ENCODE results near the gene LRRC8B.
A peak's percentile ranks its signal among the peaks of the same experiment; 100 is the strongest.

Gene LRRC8B

DNA sequence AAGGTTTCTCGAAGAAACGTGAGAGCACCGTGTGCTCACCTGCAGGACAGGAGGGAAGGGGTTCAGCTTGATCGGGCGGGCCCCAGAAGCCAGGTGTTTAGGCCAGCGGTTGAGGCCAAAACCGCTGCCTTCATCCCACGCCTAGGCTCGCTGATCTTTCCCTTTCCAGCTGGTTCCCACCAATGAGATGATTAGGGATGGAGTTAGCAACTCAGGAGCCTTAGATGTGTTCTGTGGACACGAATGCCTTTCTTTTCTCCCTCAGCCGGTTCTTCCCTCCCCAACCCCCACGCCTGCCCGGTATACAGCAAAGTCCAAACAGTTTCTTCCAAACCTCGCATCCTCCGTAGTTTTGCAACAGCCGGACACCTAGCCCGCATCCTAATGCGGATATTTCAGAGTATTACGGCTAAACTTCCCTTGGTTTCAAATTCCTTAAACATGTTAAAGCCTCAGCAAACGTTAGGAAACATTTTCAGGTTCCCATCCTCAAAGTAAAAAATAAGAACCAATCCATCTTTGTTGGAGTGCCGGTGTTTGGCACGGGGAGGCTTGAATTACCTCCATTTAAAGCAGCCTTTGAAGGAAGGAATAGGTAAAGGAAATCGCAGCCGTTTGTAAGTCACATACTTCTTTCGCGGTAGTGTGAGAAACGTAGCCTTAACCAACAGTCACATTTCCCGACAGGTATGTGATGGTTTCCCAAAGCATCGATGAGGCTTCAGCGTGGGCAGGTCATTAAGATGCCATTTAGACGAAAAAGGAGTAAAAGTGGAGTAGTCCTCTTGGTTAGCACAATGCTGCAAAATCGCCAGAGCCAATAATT is 109.4 kb downstream of the LRRC8B start:
- H2BK5ac ChIP-seq (ENCODE audit: low read length): peak overlapping the region; percentile 42
- no peak overlapping the region for H3K23ac ChIP-seq (ENCODE audit: low read depth, low read length, poor library complexity)
- H2BK120ac ChIP-seq (ENCODE audit: low read depth, low read length): no peak overlapping the region
- H4K91ac ChIP-seq (ENCODE audit: low read depth, low read length, poor library complexity): no peak overlapping the region
- H3K79me1 ChIP-seq (ENCODE audit: low read depth, low read length): no peaks in the 10 kb centered on the region
- no CpG with 5 or more reads among the region's 32 CpGs for WGBS, 2 donors (ENCODE audit: extremely low coverage in 2 of 2, insufficient read length in 2 of 2, insufficient replicate concordance in 1 of 2)
- peak; percentile 6 for DNase-seq (ENCODE audit: low spot score)
- H3K14ac ChIP-seq (ENCODE audit: low read length): no peak overlapping the region
- no peak overlapping the region for H4K8ac ChIP-seq (ENCODE audit: low read depth, low read length)
- peak overlapping the region; percentile 99 for H2AFZ ChIP-seq (ENCODE audit: low read length)
- H2BK15ac ChIP-seq (ENCODE audit: low read length): no peak overlapping the region
- no peaks in the 10 kb centered on the region for H3K9me3 ChIP-seq (replicated peaks in 1 of 2; ENCODE audit: control insufficient read depth in 2 of 2, insufficient read depth in 1 of 2, low read depth in 1 of 2, low read length in 2 of 2)
- H3K36me3 ChIP-seq (replicated peaks in 1 of 2; ENCODE audit: control insufficient read depth in 2 of 2, insufficient read depth in 2 of 2, low read length in 2 of 2): no peaks in the 10 kb centered on the region
- no peak overlapping the region for H3K4ac ChIP-seq (ENCODE audit: low read length)
- H3K4me3 ChIP-seq (ENCODE audit: low read length in 2 of 2): peak overlapping the region; percentile 80 to 95
- no peak overlapping the region for H3K27ac ChIP-seq (replicated peaks; ENCODE audit: low read length)
- peak overlapping the region; percentile 95 for H3K4me2 ChIP-seq (ENCODE audit: insufficient read depth, low read length, poor library complexity, severe bottlenecking)
- H3K18ac ChIP-seq (ENCODE audit: low read length): peak overlapping the region; percentile 68
- peak overlapping the region; percentile 79 for H3K9ac ChIP-seq (ENCODE audit: low read depth, low read length, poor library complexity)
- H3K27me3 ChIP-seq (ENCODE audit: control insufficient read depth in 3 of 3, insufficient read depth in 3 of 3, low read depth in 1 of 3, low read length in 3 of 3): peaks cover 0 to 29% (median 8%) of the 10 kb centered on the region in 3 experiments
- H2BK12ac ChIP-seq (ENCODE audit: low read length): no peak overlapping the region
- H2AK5ac ChIP-seq (ENCODE audit: low read depth, low read length): no peak overlapping the region
- peaks cover 8% of the 10 kb centered on the region in 2 donors for H3K4me1 ChIP-seq (ENCODE audit: control insufficient read depth in 2 of 2, insufficient read depth in 1 of 2, low read depth in 1 of 2, low read length in 2 of 2)

DNA sequence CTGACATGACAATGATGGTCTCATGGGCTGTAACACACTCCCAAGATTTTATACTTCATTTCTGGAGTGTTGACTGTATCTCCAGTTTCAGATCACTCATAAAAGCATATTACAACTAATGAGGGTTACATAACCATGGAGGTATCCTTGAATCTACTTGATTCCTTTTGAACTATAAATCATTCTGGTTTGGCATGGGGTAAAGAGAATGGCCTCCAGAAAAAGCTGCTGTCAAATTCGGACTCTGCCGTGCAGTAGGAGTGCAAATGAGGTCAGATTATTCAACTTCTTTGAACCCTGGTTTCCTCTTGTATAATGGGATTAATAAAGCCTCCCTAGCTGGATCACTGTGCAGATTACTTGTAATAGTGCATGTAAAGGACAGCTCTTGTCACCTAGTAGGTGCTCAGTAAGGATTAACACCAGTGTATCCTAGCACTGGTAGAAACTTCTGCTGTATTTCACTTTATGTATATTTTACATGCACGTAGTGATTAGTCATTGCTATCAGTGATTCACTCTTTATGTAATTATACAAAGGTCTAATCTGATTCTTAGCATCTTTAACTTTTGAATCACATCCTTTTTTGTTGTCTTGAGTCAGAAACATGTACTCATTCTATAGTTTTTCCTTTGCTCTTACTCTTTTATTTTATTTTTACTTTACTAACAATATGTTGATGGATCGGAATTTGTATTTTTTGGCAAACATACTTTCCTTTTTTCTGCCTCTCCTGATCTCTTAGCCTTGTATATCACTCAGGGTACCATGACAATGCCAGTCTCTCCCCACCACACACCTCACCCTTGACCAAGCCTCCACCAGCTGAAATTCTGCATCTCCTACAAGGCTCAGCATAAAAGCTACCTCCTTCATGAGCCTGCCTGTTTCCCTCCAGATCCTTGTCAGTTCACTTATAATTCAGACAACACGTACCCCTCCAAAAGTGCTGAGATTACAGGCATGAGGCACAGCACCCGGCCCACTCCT is 111.5 kb downstream of the LRRC8B start:
- Histone ChIP-seq H3K36me3 (replicated peaks in 1 of 2; ENCODE audit: control insufficient read depth in 2 of 2, insufficient read depth in 2 of 2, low read length in 2 of 2) (no peaks in the 10 kb centered on the region), H3K4me1 (ENCODE audit: control insufficient read depth in 2 of 2, insufficient read depth in 1 of 2, low read depth in 1 of 2, low read length in 2 of 2) (peaks cover 8% of the 10 kb centered on the region in 2 donors), H2BK15ac (ENCODE audit: low read length) (no peak overlapping the region), H3K27ac (replicated peaks; ENCODE audit: low read length) (no peak overlapping the region), H3K79me1 (ENCODE audit: low read depth, low read length) (no peaks in the 10 kb centered on the region), H2AFZ (ENCODE audit: low read length) (no peak overlapping the region), H2BK120ac (ENCODE audit: low read depth, low read length) (no peak overlapping the region), H4K8ac (ENCODE audit: low read depth, low read length) (no peak overlapping the region), H2BK5ac (ENCODE audit: low read length) (no peak overlapping the region), H3K23ac (ENCODE audit: low read depth, low read length, poor library complexity) (no peak overlapping the region), H3K18ac (ENCODE audit: low read length) (no peak overlapping the region), H3K14ac (ENCODE audit: low read length) (no peak overlapping the region), H3K4me2 (ENCODE audit: insufficient read depth, low read length, poor library complexity, severe bottlenecking) (no peak overlapping the region), H4K91ac (ENCODE audit: low read depth, low read length, poor library complexity) (no peak overlapping the region), H3K9ac (ENCODE audit: low read depth, low read length, poor library complexity) (no peak overlapping the region), H3K4ac (ENCODE audit: low read length) (no peak overlapping the region), H2BK12ac (ENCODE audit: low read length) (no peak overlapping the region), H3K4me3 (ENCODE audit: low read length in 2 of 2) (no peak overlapping the region), H3K27me3 (ENCODE audit: control insufficient read depth in 3 of 3, insufficient read depth in 3 of 3, low read depth in 1 of 3, low read length in 3 of 3) (peaks cover 0 to 22% (median 8%) of the 10 kb centered on the region in 3 experiments), H3K9me3 (replicated peaks in 1 of 2; ENCODE audit: control insufficient read depth in 2 of 2, insufficient read depth in 1 of 2, low read depth in 1 of 2, low read length in 2 of 2) (no peaks in the 10 kb centered on the region), H2AK5ac (ENCODE audit: low read depth, low read length) (no peak overlapping the region)
- WGBS, 2 donors (ENCODE audit: extremely low coverage in 2 of 2, insufficient read length in 2 of 2, insufficient replicate concordance in 1 of 2): no CpG with 5 or more reads among the region's 6 CpGs
- DNase-seq (ENCODE audit: low spot score): no peak

DNA sequence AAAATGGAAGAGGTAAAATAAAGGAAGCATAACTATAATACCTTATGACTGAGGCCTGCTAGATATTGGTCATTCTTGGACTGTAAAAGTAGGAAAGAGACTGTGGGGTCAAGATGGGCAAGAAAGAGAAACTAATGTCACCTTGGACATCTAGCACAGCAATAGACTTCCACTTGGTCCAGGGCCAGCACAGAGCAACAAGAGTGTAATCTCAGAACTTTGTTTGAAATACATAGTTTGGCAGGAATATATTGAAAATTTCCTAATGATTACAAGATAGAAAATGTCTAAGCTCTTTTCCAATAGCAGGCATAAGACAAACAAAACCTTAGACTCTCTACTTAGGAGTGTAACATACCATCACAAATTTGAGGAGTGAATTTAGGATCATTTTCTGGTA is 112.9 kb downstream of the LRRC8B start:
- Histone ChIP-seq H2AFZ (ENCODE audit: low read length) (no peak overlapping the region), H3K27ac (replicated peaks; ENCODE audit: low read length) (no peak overlapping the region), H3K4ac (ENCODE audit: low read length) (no peak overlapping the region), H3K9me3 (replicated peaks in 1 of 2; ENCODE audit: control insufficient read depth in 2 of 2, insufficient read depth in 1 of 2, low read depth in 1 of 2, low read length in 2 of 2) (no peaks in the 10 kb centered on the region), H4K91ac (ENCODE audit: low read depth, low read length, poor library complexity) (no peak overlapping the region), H2BK15ac (ENCODE audit: low read length) (no peak overlapping the region), H3K36me3 (replicated peaks in 1 of 2; ENCODE audit: control insufficient read depth in 2 of 2, insufficient read depth in 2 of 2, low read length in 2 of 2) (no peaks in the 10 kb centered on the region), H2BK5ac (ENCODE audit: low read length) (no peak overlapping the region), H3K14ac (ENCODE audit: low read length) (no peak overlapping the region), H2BK120ac (ENCODE audit: low read depth, low read length) (no peak overlapping the region), H3K4me2 (ENCODE audit: insufficient read depth, low read length, poor library complexity, severe bottlenecking) (no peak overlapping the region), H4K8ac (ENCODE audit: low read depth, low read length) (no peak overlapping the region), H3K4me3 (ENCODE audit: low read length in 2 of 2) (no peak overlapping the region), H2BK12ac (ENCODE audit: low read length) (no peak overlapping the region), H3K9ac (ENCODE audit: low read depth, low read length, poor library complexity) (no peak overlapping the region), H3K27me3 (ENCODE audit: control insufficient read depth in 3 of 3, insufficient read depth in 3 of 3, low read depth in 1 of 3, low read length in 3 of 3) (peaks cover 0 to 10% (median 8%) of the 10 kb centered on the region in 3 experiments), H3K79me1 (ENCODE audit: low read depth, low read length) (no peaks in the 10 kb centered on the region), H3K4me1 (ENCODE audit: control insufficient read depth in 2 of 2, insufficient read depth in 1 of 2, low read depth in 1 of 2, low read length in 2 of 2) (peaks cover 3 to 4% of the 10 kb centered on the region in 2 donors), H3K18ac (ENCODE audit: low read length) (no peak overlapping the region), H2AK5ac (ENCODE audit: low read depth, low read length) (no peak overlapping the region), H3K23ac (ENCODE audit: low read depth, low read length, poor library complexity) (no peak overlapping the region)
- DNase-seq (ENCODE audit: low spot score): no peak

DNA sequence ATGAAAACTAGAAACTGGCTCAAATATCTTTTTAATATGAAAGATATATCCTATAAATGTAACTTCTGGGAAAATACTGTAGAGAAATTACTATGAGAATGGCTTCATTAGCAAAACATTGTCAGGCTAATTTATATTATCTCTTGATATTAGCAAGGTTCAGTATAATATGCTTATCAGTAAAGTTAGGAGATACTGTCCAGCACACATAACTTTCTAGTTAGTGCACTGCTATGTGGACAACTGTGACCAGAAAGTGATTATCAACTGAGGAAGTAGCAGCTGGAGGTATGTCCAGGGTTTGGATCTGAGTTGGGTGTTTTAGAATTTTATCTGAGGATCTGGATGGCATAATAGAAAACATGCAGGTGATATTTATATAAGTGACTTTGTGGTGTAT is 115.8 kb downstream of the LRRC8B start:
- Histone ChIP-seq H4K8ac (ENCODE audit: low read depth, low read length) (no peak overlapping the region), H3K18ac (ENCODE audit: low read length) (no peak overlapping the region), H3K36me3 (replicated peaks in 1 of 2; ENCODE audit: control insufficient read depth in 2 of 2, insufficient read depth in 2 of 2, low read length in 2 of 2) (no peaks in the 10 kb centered on the region), H4K91ac (ENCODE audit: low read depth, low read length, poor library complexity) (no peak overlapping the region), H2BK12ac (ENCODE audit: low read length) (no peak overlapping the region), H3K14ac (ENCODE audit: low read length) (no peak overlapping the region), H3K9ac (ENCODE audit: low read depth, low read length, poor library complexity) (no peak overlapping the region), H3K79me1 (ENCODE audit: low read depth, low read length) (peaks cover 3% of the 10 kb centered on the region), H3K4me1 (ENCODE audit: control insufficient read depth in 2 of 2, insufficient read depth in 1 of 2, low read depth in 1 of 2, low read length in 2 of 2) (no peaks in the 10 kb centered on the region), H3K4ac (ENCODE audit: low read length) (no peak overlapping the region), H2BK5ac (ENCODE audit: low read length) (no peak overlapping the region), H3K4me2 (ENCODE audit: insufficient read depth, low read length, poor library complexity, severe bottlenecking) (no peak overlapping the region), H2BK15ac (ENCODE audit: low read length) (no peak overlapping the region), H3K23ac (ENCODE audit: low read depth, low read length, poor library complexity) (no peak overlapping the region), H2AFZ (ENCODE audit: low read length) (no peak overlapping the region), H3K4me3 (ENCODE audit: low read length in 2 of 2) (no peak overlapping the region), H2AK5ac (ENCODE audit: low read depth, low read length) (no peak overlapping the region), H3K27me3 (ENCODE audit: control insufficient read depth in 3 of 3, insufficient read depth in 3 of 3, low read depth in 1 of 3, low read length in 3 of 3) (no peaks in the 10 kb centered on the region), H3K9me3 (replicated peaks in 1 of 2; ENCODE audit: control insufficient read depth in 2 of 2, insufficient read depth in 1 of 2, low read depth in 1 of 2, low read length in 2 of 2) (no peaks in the 10 kb centered on the region), H2BK120ac (ENCODE audit: low read depth, low read length) (no peak overlapping the region), H3K27ac (replicated peaks; ENCODE audit: low read length) (no peak overlapping the region)
- no peak for DNase-seq (ENCODE audit: low spot score)

Data from neuronal stem cell (in vitro differentiated cells).